Measurements from ENCODE around the gene CLEC2L.

The CLEC2L gene

GRCh38 chr7:139560199-139560598 lies 36.7 kb downstream of the CLEC2L start:
- H3K4me3 ChIP-seq (ENCODE audit: low read depth, low read length): no peak overlapping the region
- TF ChIP-seq CTCF (IDR thresholded peaks at IDR 0.05; ENCODE audit: low read depth, low read length, missing control alignments): no peak
- DNase-seq (ENCODE audit: low read depth): no peak
- in situ Hi-C loops (cut with HindIII; ENCODE audit: low sequenced_read_pairs): no loop called here

- in situ Hi-C loops (cut with HindIII; ENCODE audit: low sequenced_read_pairs): no loop called here
- DNase-seq (ENCODE audit: low read depth): no peak
- H3K4me3 ChIP-seq (ENCODE audit: low read depth, low read length): no peak overlapping the region
- no peak for TF ChIP-seq CTCF (IDR thresholded peaks at IDR 0.05; ENCODE audit: low read depth, low read length, missing control alignments)
Measured at GRCh38 chr7:139560678-139561077, 37.2 kb downstream of the CLEC2L start.

GRCh38 chr7:139562491-139562890 lies 39.0 kb downstream of the CLEC2L start:
- no peak for TF ChIP-seq CTCF (IDR thresholded peaks at IDR 0.05; ENCODE audit: low read depth, low read length, missing control alignments)
- no peak for DNase-seq (ENCODE audit: low read depth)
- in situ Hi-C loops (cut with HindIII; ENCODE audit: low sequenced_read_pairs): no loop called here
- no peak overlapping the region for H3K4me3 ChIP-seq (ENCODE audit: low read depth, low read length)

GRCh38 chr7:139562961-139563565 lies 39.6 kb downstream of the CLEC2L start:
- in situ Hi-C loops (cut with HindIII; ENCODE audit: low sequenced_read_pairs): no loop called here
- no peak overlapping the region for H3K4me3 ChIP-seq (ENCODE audit: low read depth, low read length)
- no peak for TF ChIP-seq CTCF (IDR thresholded peaks at IDR 0.05; ENCODE audit: low read depth, low read length, missing control alignments)
- DNase-seq (ENCODE audit: low read depth): no peak

GRCh38 chr7:139563856-139564255 lies 40.4 kb downstream of the CLEC2L start:
- DNase-seq (ENCODE audit: low read depth): no peak
- no peak for TF ChIP-seq CTCF (IDR thresholded peaks at IDR 0.05; ENCODE audit: low read depth, low read length, missing control alignments)
- H3K4me3 ChIP-seq (ENCODE audit: low read depth, low read length): no peak overlapping the region
- in situ Hi-C loops (cut with HindIII; ENCODE audit: low sequenced_read_pairs): no loop called here

- no peak for TF ChIP-seq CTCF (IDR thresholded peaks at IDR 0.05; ENCODE audit: low read depth, low read length, missing control alignments)
- DNase-seq (ENCODE audit: low read depth): no peak
- H3K4me3 ChIP-seq (ENCODE audit: low read depth, low read length): no peak overlapping the region
- in situ Hi-C loops (cut with HindIII; ENCODE audit: low sequenced_read_pairs): loop anchor here (5.0 kb wide), 1 partner anchor 69 kb away; no protein-coding TSS in a partner anchor
Measured at GRCh38 chr7:139566075-139566474, 42.6 kb downstream of the CLEC2L start.

Measured in astrocyte of the cerebellum (primary cell).